K562 (cell line): ENCODE measurements around the gene CYP46A1. TPM values are rescaled to one million over a fixed set of nuclear protein-coding genes. Genes with fewer than 3 reads are reported as not detected.

Source experiments
- ATAC-seq: fragments of 200-7000 bp; cut with Tn5 transposase; 3 replicates; pipeline ENCODE4 v1.9.1; 2020; ENCODE audit warnings: moderate library complexity
- BruUV-seq: library from RNA; stranded (reverse); fragments of 400-500 nt; replicated peaks from 2 replicates; lab custom pipeline; 2021; lab: Mats Ljungman, UMichigan
- CTCF ChIA-PET: fragments of 300-600 bp; formaldehyde crosslinking; extraction: SDS; loops from one replicate; lab custom pipeline; 2021; ENCODE audit warnings: low intra/inter-chr PET ratio; lab: Yijun Ruan, JAX
- POLR2A ChIA-PET: fragments of 300-600, 350-650 bp; sonication (Branson Sonifier 250); formaldehyde crosslinking; extraction: SDS; loops from one replicate; lab custom pipeline; 2021; ENCODE audit warnings: antibody characterized with exemption, inconsistent platforms; lab: Yijun Ruan, JAX
- DNase-seq, 4 experiments: peaks; one replicate each; pipeline versions ENCODE4 v3.0.0 to v3.0.0-alpha.2; 2011 to 2018; ENCODE audit warnings: low spot score in 3 of 4, mixed read lengths in 3 of 4; ENCODE audit errors: extremely low read depth in 1 of 4
- FAIRE-seq: peaks from 2 replicates; lab custom pipeline; 2011; peaks lifted over from hg19 to GRCh38; lab: Jason Lieb, UNC
- H2AFZ ChIP-seq: 2 replicates; pipeline ENCODE4 v1.6.0; 2011; ENCODE audit warnings: low read depth, low read length, control low read depth, inconsistent platforms
- H3K27ac ChIP-seq: fragments of 200-600 bp; 3 replicates; pipeline ENCODE4 v1.8.0; 2011; ENCODE audit warnings: low read depth, mild to moderate bottlenecking, control low read depth, inconsistent platforms, low read length, moderate library complexity, mixed read lengths; ENCODE audit errors: extremely low read depth
- H3K27me3 ChIP-seq, 2 experiments: fragments of 300-600 bp in 1 of 2; 2 replicates in 1 of 2; 3 replicates in 1 of 2; pipeline versions ENCODE4 v1.6.0 to v1.8.0; 2011; ENCODE audit warnings: inconsistent platforms in 2 of 2, low read length in 2 of 2, mild to moderate bottlenecking in 1 of 2, mixed read lengths in 1 of 2, moderate library complexity in 1 of 2; ENCODE audit not compliant: control insufficient read depth in 2 of 2, insufficient read depth in 2 of 2
- H3K36me3 ChIP-seq: fragments of 300-600 bp; 3 replicates; pipeline ENCODE4 v1.8.0; 2011; ENCODE audit warnings: mild to moderate bottlenecking, low read length, inconsistent platforms; ENCODE audit not compliant: control insufficient read depth, insufficient read depth
- H3K4me1 ChIP-seq, 2 experiments: fragments of 200-600 bp in 1 of 2; replicated peaks in 1 of 2; 2 replicates in 1 of 2; 3 replicates in 1 of 2; pipeline versions ENCODE4 v1.5.1 to v1.8.0; 2011; ENCODE audit warnings: inconsistent platforms in 2 of 2, low read length in 2 of 2, mild to moderate bottlenecking in 1 of 2, mixed read lengths in 1 of 2, moderate library complexity in 1 of 2; ENCODE audit not compliant: control insufficient read depth in 2 of 2, insufficient read depth in 2 of 2
- H3K4me2 ChIP-seq: 2 replicates; pipeline ENCODE4 v1.6.1; 2011; ENCODE audit warnings: low read length, control low read depth, inconsistent platforms, mixed read lengths; ENCODE audit not compliant: insufficient read depth
- H3K4me3 ChIP-seq: fragments of 200-600 bp; sonication (generic), shearing (Covaris generic); 2 replicates; pipeline ENCODE4 v1.5.1; 2016; ENCODE audit warnings: control low read depth, inconsistent platforms
- H3K79me2 ChIP-seq: fragments of 200-600 bp; 3 replicates; pipeline ENCODE4 v1.8.0; 2011; ENCODE audit warnings: low read length, inconsistent platforms; ENCODE audit not compliant: control insufficient read depth, insufficient read depth
- H3K9ac ChIP-seq, 2 experiments: 2 replicates each; pipeline versions ENCODE4 v1.6.0 to v1.6.1; 2011; ENCODE audit warnings: low read depth in 2 of 2, low read length in 2 of 2, control low read depth in 1 of 2, inconsistent platforms in 1 of 2, mild to moderate bottlenecking in 1 of 2, mixed read lengths in 1 of 2; ENCODE audit not compliant: insufficient read depth in 1 of 2
- H3K9me1 ChIP-seq: one replicate; pipeline ENCODE4 v1.6.0; 2011; ENCODE audit warnings: inconsistent platforms, mild to moderate bottlenecking, low read length, moderate library complexity; ENCODE audit not compliant: control insufficient read depth, insufficient read depth
- H3K9me3 ChIP-seq: replicated peaks from 2 replicates; pipeline ENCODE4 v1.5.1; 2011; ENCODE audit warnings: low read depth, low read length, inconsistent platforms; ENCODE audit not compliant: control insufficient read depth, insufficient read depth
- H4K20me1 ChIP-seq: replicated peaks from 2 replicates; pipeline ENCODE4 v1.6.1; 2011; ENCODE audit warnings: low read length, inconsistent platforms, mixed read lengths; ENCODE audit not compliant: control insufficient read depth, insufficient read depth
- RBM25 ChIP-seq: fragments of 200-400 bp; formaldehyde crosslinking; IDR thresholded peaks from 2 replicates; pipeline ENCODE4 v1.6.1; 2018; ENCODE audit warnings: low read length, low read depth, moderate library complexity; ENCODE audit not compliant: severe bottlenecking
- ZKSCAN1 ChIP-seq: fragments of 150-350 bp; IDR thresholded peaks from 2 replicates; pipeline ENCODE4 v1.6.1; 2016; ENCODE audit warnings: low read depth, low read length
- WGBS: fragments of 100-300 bp; shearing (Covaris generic); methylation state at CpG from one replicate; pipeline ENCODE4 v1.1.6; 2016; ENCODE audit warnings: low coverage, mixed read lengths; ENCODE audit not compliant: insufficient coverage; ENCODE audit errors: missing lambda C conversion rate; 5-methylcytosine and 5-hydroxymethylcytosine counted together
- in situ Hi-C: fragments of 300-500 bp; cut with MboI; formaldehyde crosslinking; loops from 4 replicates; pipeline ENCODE4 v1.15.0; 2018; ENCODE audit warnings: inconsistent platforms, mixed read lengths
- intact Hi-C: fragments of 100-400 bp; cut with micrococcal nuclease; formaldehyde crosslinking; loops from 2 replicates; pipeline ENCODE4 v1.14.2; 2022
- polyA plus RNA-seq, 8 experiments: library from polyadenylated mRNA; depleted of rRNA in 4 of 8; stranded (reverse) in 5 of 8; unstranded in 3 of 8; fragments of >200 nt; fragmentation: Nextera tagmentation in 2 of 8; fragmentation: Illumina TruSeq in 1 of 8; extraction: Ambion mirVana in 2 of 8; extraction: Trizol in 1 of 8; gene quantifications; 2 replicates each; pipeline versions ENCODE4 v1.2.1 to v1.2.3, GENCODE V29; 2011 to 2014; ENCODE audit warnings: inconsistent platforms in 1 of 8, missing spikeins in 1 of 8
- total RNA-seq, 7 experiments: library from RNA; depleted of rRNA in 6 of 7; stranded (reverse); fragments of >200 nt in 6 of 7; fragmentation: Illumina TruSeq in 2 of 7; extraction: Trizol in 2 of 7; gene quantifications; 2 replicates each; pipeline versions ENCODE4 v1.2.1 to v1.2.3, GENCODE V29; 2011 to 2021; ENCODE audit warnings: low replicate concordance in 1 of 7

Gene CYP46A1
- total and polyA plus RNA-seq, 9 of the 15 experiments (the other 6 are each of a cell fraction or from before 2014, with no cell fraction given): not detected

DNA sequence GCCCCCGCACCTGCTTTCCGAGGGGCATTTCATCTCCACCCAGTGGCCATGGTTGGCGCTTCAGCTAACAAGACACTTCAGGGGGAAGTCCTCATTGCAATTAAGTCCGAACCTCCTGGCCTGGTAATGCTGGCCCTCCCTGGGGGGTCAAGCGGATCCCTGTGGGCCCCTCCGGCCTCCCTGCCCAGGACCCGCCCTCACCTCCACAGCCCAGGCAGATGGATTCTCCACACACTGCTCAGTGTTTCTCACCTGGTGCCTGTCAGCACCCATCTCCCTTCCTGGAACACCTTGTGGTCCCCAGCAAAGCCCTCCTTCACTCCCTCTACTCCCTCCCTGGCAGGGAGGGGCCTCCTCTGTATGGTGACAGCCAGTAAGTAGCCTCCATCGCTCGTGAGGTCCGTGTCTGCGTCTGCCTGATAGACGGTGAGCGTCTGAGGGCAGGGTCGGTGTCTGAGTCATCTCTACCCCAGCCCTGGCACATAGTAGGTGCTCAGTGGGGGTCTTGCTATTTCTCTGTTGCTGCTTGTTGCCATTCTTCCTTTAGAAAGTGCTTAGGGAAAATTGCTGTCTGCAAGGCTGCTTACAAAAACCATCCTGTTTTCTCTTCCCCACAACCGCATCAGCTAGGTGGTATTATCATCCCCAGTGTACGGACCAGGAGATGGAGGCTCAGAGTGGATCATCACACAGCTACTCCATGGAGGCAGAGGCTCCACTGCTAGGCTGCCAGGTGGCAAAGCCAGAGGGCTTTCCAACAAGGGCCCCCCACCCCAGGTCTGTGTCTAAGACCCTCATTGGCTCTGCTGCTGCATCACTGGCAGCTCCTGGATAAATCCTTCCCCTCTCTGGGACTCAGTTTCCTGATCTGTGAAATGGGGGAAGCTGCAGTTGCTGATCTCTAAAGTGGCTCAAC, 69.4 kb downstream of the CYP46A1 start:
- ChIA-PET POLR2A (interaction anchor here (1.0 kb wide), 1 partner anchor 14 kb away, joined by 4 read pairs; no protein-coding TSS in a partner anchor), CTCF (no interaction called here)
- intact Hi-C loops: no loop called here
- no peak overlapping the region for H2AFZ ChIP-seq
- no peak for DNase-seq
- no peak overlapping the region for H3K9ac ChIP-seq
- FAIRE-seq: no peak
- no peaks in the 10 kb centered on the region for H3K9me1 ChIP-seq
- H3K4me3 ChIP-seq: no peak overlapping the region
- no peaks in the 10 kb centered on the region; the same call in 1 of the 2 replicates for H4K20me1 ChIP-seq
- peak; percentile 85 for TF ChIP-seq ZKSCAN1
- TF ChIP-seq RBM25: no peak
- no peak for ATAC-seq
- H3K9me3 ChIP-seq: no peaks in the 10 kb centered on the region
- no TSS peak for BruUV-seq
- WGBS: 1% methylated on average over 12 of the region's 16 CpGs
- peaks cover 6 to 83% of the 10 kb centered on the region in 2 experiments; a peak in 4 of 5 replicates for H3K27me3 ChIP-seq
- no peaks in the 10 kb centered on the region for H3K36me3 ChIP-seq
- H3K79me2 ChIP-seq: no peaks in the 10 kb centered on the region
- H3K27ac ChIP-seq: no peak overlapping the region
- no peaks in the 10 kb centered on the region; a peak in 1 of 5 replicates for H3K4me1 ChIP-seq
- no peak overlapping the region for H3K4me2 ChIP-seq
- in situ Hi-C loops: no loop called here
